Spleen (tissue), 11 donors: ENCODE data around the gene CAPN11. TPM values are rescaled to one million over a fixed set of nuclear protein-coding genes. Genes with fewer than 3 reads are reported as not detected.

ENCODE experiments used
- DNase-seq: peaks from one replicate; pipeline ENCODE4 v3.0.0-alpha.2; 2020
- H3K27ac ChIP-seq, 8 donors: fragments of 200-600 bp; sonication (generic) in 7 of 8; 1 replicate in 4 of 8; 2 replicates in 4 of 8; pipeline versions ENCODE4 v1.5.0 to v1.8.0; 2016 to 2021; ENCODE audit warnings: inconsistent platforms in 4 of 8, mild to moderate bottlenecking in 4 of 8, moderate library complexity in 1 of 8
- H3K27me3 ChIP-seq, 7 donors: fragments of 200-600 bp; sonication (generic) in 6 of 7; replicated peaks in 1 of 7; 1 replicate in 4 of 7; 2 replicates in 3 of 7; pipeline versions ENCODE4 v1.5.0 to v1.8.0; 2016 to 2021; ENCODE audit warnings: inconsistent platforms in 3 of 7, mild to moderate bottlenecking in 1 of 7
- H3K36me3 ChIP-seq, 6 donors: fragments of 200-600 bp; sonication (generic) in 5 of 6; 1 replicate in 4 of 6; 2 replicates in 2 of 6; pipeline versions ENCODE4 v1.5.0 to v1.8.0; 2016 to 2021; ENCODE audit warnings: inconsistent platforms in 2 of 6
- H3K4me1 ChIP-seq, 6 donors: fragments of 200-600 bp; sonication (generic) in 5 of 6; 1 replicate in 3 of 6; 2 replicates in 3 of 6; pipeline versions ENCODE4 v1.5.0 to v1.8.0; 2016 to 2021; ENCODE audit warnings: inconsistent platforms in 3 of 6
- H3K4me3 ChIP-seq, 8 donors: fragments of 200-600 bp; sonication (generic) in 7 of 8; 1 replicate in 4 of 8; 2 replicates in 4 of 8; pipeline versions ENCODE4 v1.5.0 to v1.8.0; 2016 to 2021; ENCODE audit warnings: inconsistent platforms in 4 of 8, mild to moderate bottlenecking in 4 of 8, moderate library complexity in 2 of 8
- H3K9me3 ChIP-seq, 8 donors: fragments of 200-600 bp; sonication (generic) in 7 of 8; 1 replicate in 4 of 8; 2 replicates in 4 of 8; pipeline versions ENCODE4 v1.5.0 to v1.8.0; 2016 to 2021; ENCODE audit warnings: inconsistent platforms in 4 of 8
- CTCF ChIP-seq, 11 experiments: fragments of 200-600 bp in 7 of 11; fragments of 450-650 bp in 4 of 11; sonication (generic) in 4 of 11; IDR thresholded peaks in 8 of 11; conservative IDR thresholded peaks in 3 of 11; 1 replicate in 7 of 11; 2 replicates in 4 of 11; pipeline versions ENCODE4 v1.4.0 to v1.8.0; 2016 to 2021; ENCODE audit warnings: antibody characterized with exemption in 11 of 11, inconsistent platforms in 4 of 11, mild to moderate bottlenecking in 1 of 11
- POLR2A ChIP-seq, 3 donors: fragments of 450-650 bp; IDR thresholded peaks; one replicate each; pipeline ENCODE4 v1.5.1; 2017; ENCODE audit warnings: antibody characterized with exemption in 3 of 3, mild to moderate bottlenecking in 1 of 3
- POLR2AphosphoS5 ChIP-seq, 3 donors: sonication (generic); formaldehyde crosslinking; IDR thresholded peaks; one replicate each; pipeline ENCODE4 v1.5.1; 2017; ENCODE audit warnings: antibody characterized with exemption in 3 of 3
- WGBS, 5 donors: extraction: QIAGEN DNeasy Blood & Tissue Kit in 3 of 5; methylation state at CpG; one replicate each; pipeline versions ENCODE4 v1.1.5 to v1.1.7; 2013 to 2018; 5-methylcytosine and 5-hydroxymethylcytosine counted together
- intact Hi-C: fragments of 100-400 bp; cut with DNase I; formaldehyde crosslinking; loops from one replicate; pipeline ENCODE4 v1.15.0; 2023; ENCODE audit warnings: low total_unique reads
- polyA plus RNA-seq, 3 donors: library from polyadenylated mRNA; stranded (reverse); fragments of 200-250 nt; gene quantifications; one replicate each; pipeline ENCODE4 v1.2.1, GENCODE V29; 2013
- total RNA-seq, 7 donors: library from RNA; depleted of rRNA in 3 of 7; stranded (reverse); fragments of >200 nt in 3 of 7; fragmentation: NEBNext Ultra II Directional in 4 of 7; extraction: Animal tissue kit (Norgen Biotek cat#: 25700) in 4 of 7; gene quantifications; one replicate each; pipeline versions ENCODE4 v1.1.0 to v1.2.1, GENCODE V29; 2016 to 2021
- donor health status: healthy with polysubstance abuse.
- donor health status: DM: no; HTN: no; CAD: no; lungs with moderate emphysema.
- donor health status: DM: no; HTN: no; CAD: no.
- donor health status: Bipolar disorder and iron deficiency.
- donor health status: healthy.
- donor health status: DM: no; HTN: no; CAD: no.
- donor health status: DM: yes; HTN: yes; CAD: no.

CAPN11 gene
- total and polyA plus RNA-seq, 10 donors: 0.12 to 0.26 (median 0.17) TPM; not detected in 3

GRCh38 chr6:44223319-44224028 is 64.9 kb downstream of the CAPN11 start, which contains the start of gene SLC29A1:
Gene SLC29A1, plus strand, starts transcription at chr6:44223595. Its CDS starts 3,719 bp downstream, at chr6:44227314.
- TF ChIP-seq CTCF (IDR thresholded peaks at IDR 0.05 in 8 of 11, conservative IDR thresholded peaks at IDR 0.05 in 3 of 11) (peak in 3 of 11 experiments; percentile 20 to 28 (median 25)), POLR2A (IDR thresholded peaks at IDR 0.05) (no peak), POLR2AphosphoS5 (IDR thresholded peaks at IDR 0.05) (peak; percentile 86 to 91 (median 88))
- Histone ChIP-seq H3K27ac (peak within 1 kb of the TSS in 6 of 8 donors; percentile 43 to 80 (median 62)), H3K4me1 (peaks cover 25 to 88% (median 69%) of the 10 kb centered on the region in 6 donors), H3K4me3 (peak within 1 kb of the TSS; percentile 60 to 80 (median 70)), H3K36me3 (peaks cover 0 to 5% (median 0%) of the 10 kb centered on the region in 6 donors), H3K9me3 (no peaks in the 10 kb centered on the region), H3K27me3 (peaks cover 0 to 16% (median 0%) of the 10 kb centered on the region in 7 donors)
- WGBS, 5 donors: 0 to 1% (median 1%) methylated on average over 11 to 73 of the region's 73 CpGs
- DNase-seq: peak; percentile 96
- intact Hi-C loops: no loop called here

GRCh38 chr6:44224029-44224964 is 65.7 kb downstream of the CAPN11 start:
- Histone ChIP-seq H3K27ac (peak overlapping the region in 4 of 8 donors; percentile 48 to 80 (median 64)), H3K4me1 (peaks cover 25 to 85% (median 62%) of the 10 kb centered on the region in 6 donors), H3K4me3 (peak overlapping the region; percentile 60 to 80 (median 70)), H3K36me3 (peaks cover 0 to 5% (median 0%) of the 10 kb centered on the region in 6 donors), H3K9me3 (no peaks in the 10 kb centered on the region), H3K27me3 (peaks cover 0 to 9% (median 0%) of the 10 kb centered on the region in 7 donors)
- no peak for TF ChIP-seq CTCF (IDR thresholded peaks at IDR 0.05 in 8 of 11, conservative IDR thresholded peaks at IDR 0.05 in 3 of 11)
- no peak for TF ChIP-seq POLR2AphosphoS5 (IDR thresholded peaks at IDR 0.05)
- no peak for TF ChIP-seq POLR2A (IDR thresholded peaks at IDR 0.05)
- WGBS, 5 donors: 9 to 15% (median 13%) methylated on average over 15 to 18 of the region's 18 CpGs
- DNase-seq: peak; percentile 65
- intact Hi-C loops: no loop called here

GRCh38 chr6:44224965-44225305 is 66.3 kb downstream of the CAPN11 start:
- peaks cover 0 to 10% (median 0%) of the 10 kb centered on the region in 6 donors for H3K36me3 ChIP-seq
- H3K27ac ChIP-seq: no peak overlapping the region
- no peak for TF ChIP-seq CTCF (IDR thresholded peaks at IDR 0.05 in 8 of 11, conservative IDR thresholded peaks at IDR 0.05 in 3 of 11)
- no peak for TF ChIP-seq POLR2AphosphoS5 (IDR thresholded peaks at IDR 0.05)
- no peak for TF ChIP-seq POLR2A (IDR thresholded peaks at IDR 0.05)
- H3K9me3 ChIP-seq: no peaks in the 10 kb centered on the region
- intact Hi-C loops: no loop called here
- no peak overlapping the region for H3K4me3 ChIP-seq
- peaks cover 24 to 85% (median 59%) of the 10 kb centered on the region in 6 donors for H3K4me1 ChIP-seq
- WGBS, 5 donors: 91 to 96% (median 94%) methylated on average over 4 of the region's 4 CpGs
- no peak for DNase-seq
- peaks cover 0 to 3% (median 0%) of the 10 kb centered on the region in 7 donors for H3K27me3 ChIP-seq
